ENCODE data around the gene SUN5.

- no peak for TF ChIP-seq CTCF (IDR thresholded peaks at IDR 0.05)
- TF ChIP-seq POLR2A (IDR thresholded peaks at IDR 0.05), result no peak
Measured at GRCh38 chr20:33009214-33010132, 5.2 kb upstream of the SUN5 start.
